GM19468 (cell line): ENCODE data around the gene DENND6B.
"Not testable (repeated sequence)": the region's sequence is repeated elsewhere in the genome, so short reads cannot be mapped to it uniquely, and the experiment has no call there.

Experiments
- ATAC-seq: cut with Tn5 transposase; IDR thresholded peaks from one replicate; pipeline ENCODE4 v1.9.1; 2021; ENCODE audit warnings: mild to moderate bottlenecking, moderate library complexity, moderate number of reproducible peaks; ENCODE audit not compliant: unreplicated experiment; ENCODE audit errors: extremely low read depth

Gene DENND6B

DNA sequence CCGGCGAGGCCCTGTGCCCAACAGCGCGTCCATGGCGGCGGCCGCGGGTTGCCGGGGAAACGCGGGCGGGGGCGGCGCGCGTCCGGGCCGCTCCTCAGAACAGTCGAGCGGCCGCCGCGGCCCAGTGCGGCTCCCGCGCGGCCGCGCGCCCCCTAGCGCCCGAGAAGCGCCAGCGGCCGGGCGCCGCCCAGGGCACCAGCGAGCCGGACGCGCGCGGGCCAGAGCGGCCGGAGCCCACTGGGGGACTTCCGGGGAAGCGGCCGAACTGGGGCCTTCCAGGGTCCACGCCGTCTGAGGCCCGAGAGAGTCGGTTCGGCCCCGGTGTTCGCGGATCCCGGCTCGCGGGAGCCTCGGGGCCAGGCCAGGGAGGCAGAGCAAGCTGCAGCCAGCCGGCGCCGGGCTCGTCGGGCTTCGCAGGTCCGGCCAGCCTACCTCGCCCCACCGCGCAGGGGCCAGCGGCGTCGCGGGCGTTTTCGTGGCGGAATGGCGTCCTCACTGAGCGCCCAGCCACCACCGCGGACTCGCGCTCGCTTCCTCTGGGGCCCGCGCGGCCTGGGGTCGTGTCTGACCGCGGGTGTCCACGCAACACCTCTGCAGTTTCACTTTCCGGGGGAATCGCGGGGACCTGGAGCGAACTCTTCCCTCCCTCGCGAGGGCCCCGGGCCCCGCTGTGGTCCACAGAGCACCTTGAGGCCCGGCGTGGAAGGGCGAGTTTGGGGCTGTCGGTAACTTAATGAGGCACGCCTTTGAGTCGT lies at the start of gene DENND6B:
Gene DENND6B, minus strand, starts transcription at position 57 of the 755 bp plus-strand sequence. Its CDS starts 24 bp downstream, at position 33.
- peak; percentile 35 for ATAC-seq

GRCh38 chr22:50376085-50376651 lies 49.4 kb upstream of the DENND6B start:
- no peak for ATAC-seq

- no peak for ATAC-seq
Measured at GRCh38 chr22:50371101-50371648, 44.4 kb upstream of the DENND6B start.

DNA sequence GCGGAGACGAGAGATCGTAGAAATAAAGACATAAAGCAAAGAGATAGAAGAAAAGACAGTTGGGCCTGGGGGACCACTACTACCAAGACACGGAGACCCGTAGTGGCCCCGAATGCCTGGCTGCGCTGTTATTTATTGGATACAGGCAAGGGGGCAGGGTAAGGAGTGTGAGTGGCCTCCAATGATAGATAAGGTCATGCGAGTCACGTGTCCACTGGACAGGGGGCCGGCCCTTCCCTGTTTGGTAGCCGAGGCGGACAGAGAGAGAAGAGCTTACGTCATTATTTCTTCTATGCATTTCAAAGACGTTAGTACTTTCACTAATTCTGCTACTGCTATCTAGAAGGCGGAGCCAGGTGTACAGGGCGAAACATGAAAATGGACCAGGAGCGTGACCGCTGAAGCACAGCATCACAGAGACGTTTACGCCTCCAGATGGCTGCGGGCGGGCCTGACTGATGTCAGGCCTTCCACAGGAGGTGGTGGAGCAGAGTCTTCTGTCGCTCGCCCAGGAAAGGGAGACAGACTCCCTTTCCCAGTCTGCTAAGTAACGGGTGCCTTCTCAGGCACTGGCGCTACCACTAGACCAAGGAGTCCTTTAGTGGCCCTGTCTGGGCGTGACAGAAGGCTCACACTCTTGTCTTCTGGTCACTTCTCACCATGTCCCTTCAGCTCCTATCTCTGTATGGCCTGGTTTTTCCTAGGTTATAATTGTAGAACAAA lies 41.1 kb upstream of the DENND6B start:
- ATAC-seq = no peak

DNA sequence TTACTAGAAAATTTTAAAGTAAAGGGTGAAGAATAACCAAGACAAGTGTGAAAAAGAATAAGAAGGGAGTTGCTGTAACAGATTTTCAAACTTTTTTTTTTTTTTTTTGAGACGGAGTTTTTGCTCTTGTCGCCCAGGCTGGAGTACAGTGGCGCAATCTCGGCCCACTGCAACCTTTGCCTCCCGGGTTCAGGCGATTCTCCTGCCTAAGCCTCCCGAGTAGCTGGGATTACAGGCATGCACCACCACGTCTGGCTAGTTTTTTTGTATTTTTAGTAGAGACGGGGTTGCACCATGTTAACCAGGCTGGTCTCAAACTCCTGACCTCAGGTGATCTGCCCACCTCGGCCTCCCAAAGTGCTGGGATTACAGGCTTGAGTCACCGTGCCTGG lies 37.0 kb upstream of the DENND6B start:
- not testable (repeated sequence) for ATAC-seq

GRCh38 chr22:50363166-50363802 lies 36.5 kb upstream of the DENND6B start:
- ATAC-seq = no peak

- no peak for ATAC-seq
Measured at GRCh38 chr22:50361688-50362087, 34.9 kb upstream of the DENND6B start.

DNA sequence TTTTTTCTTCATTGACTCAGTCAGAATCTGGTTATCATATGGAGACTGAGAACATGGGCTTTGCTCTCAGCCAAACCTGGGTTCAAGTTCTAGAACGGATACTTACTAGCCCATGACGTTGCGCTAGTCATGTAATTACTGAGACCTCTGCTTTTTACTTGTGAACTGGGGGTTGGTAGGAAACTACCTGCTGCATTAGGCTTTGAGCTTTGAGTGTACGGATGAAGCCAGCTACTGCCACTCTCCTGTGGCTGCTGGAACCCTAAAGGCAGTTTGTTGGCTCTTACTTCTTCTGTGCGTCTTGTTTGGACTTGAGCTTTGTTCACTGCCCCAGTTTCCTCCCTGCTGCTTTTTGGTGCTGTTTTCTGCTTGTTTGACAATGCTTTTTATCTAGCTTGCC lies 34.4 kb upstream of the DENND6B start:
- ATAC-seq = no peak

- no peak for ATAC-seq
Measured at GRCh38 chr22:50360578-50360977, 33.8 kb upstream of the DENND6B start.

GRCh38 chr22:50357756-50358155 lies 30.9 kb upstream of the DENND6B start:
- ATAC-seq = no peak

DNA sequence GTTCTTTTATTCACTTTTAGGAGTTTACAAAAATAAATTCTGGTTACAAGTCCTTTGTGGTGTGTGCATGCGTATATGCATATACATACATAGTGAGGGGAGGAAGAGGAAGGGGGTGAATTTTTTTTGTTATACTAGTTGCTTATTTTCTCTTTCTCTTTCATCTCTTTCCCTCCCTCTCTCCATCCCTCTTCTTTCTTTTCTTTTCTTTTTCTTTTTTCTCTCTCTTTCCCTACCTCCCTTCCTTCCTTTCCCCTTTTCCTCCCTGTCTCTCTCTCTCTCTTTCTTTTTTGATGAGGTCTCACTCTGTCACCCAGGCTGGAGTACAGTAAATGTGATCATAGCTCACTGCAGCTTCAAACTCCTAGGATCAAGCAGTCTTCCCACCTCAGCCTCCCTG lies 30.4 kb upstream of the DENND6B start:
- ATAC-seq = no peak

- no peak for ATAC-seq
Measured at GRCh38 chr22:50356186-50356585, 29.4 kb upstream of the DENND6B start.

GRCh38 chr22:50348058-50348457 lies 21.2 kb upstream of the DENND6B start:
- no peak for ATAC-seq

DNA sequence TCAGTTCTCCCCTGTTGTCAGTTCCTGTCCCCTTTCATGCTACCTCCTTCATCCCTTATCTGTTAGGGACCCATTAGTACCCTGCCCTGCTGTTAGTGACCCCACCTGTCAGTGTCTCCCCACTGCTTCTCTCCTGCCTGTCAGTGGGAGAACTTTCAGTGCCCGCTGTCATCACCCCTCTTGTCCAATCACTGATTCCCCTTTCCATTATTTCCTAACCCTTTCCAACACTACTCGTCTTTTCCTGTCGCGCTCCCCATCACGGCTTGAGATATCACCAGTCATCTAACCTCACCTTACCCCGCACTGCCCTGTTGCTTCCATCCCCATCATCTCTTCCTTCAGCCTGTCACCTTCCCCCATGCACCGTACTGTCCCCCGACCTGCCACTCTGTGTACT lies 20.3 kb upstream of the DENND6B start:
- no peak for ATAC-seq

- no peak for ATAC-seq
Measured at GRCh38 chr22:50346470-50346869, 19.7 kb upstream of the DENND6B start.

- ATAC-seq = no peak
Measured at GRCh38 chr22:50343541-50343935, 16.7 kb upstream of the DENND6B start.

DNA sequence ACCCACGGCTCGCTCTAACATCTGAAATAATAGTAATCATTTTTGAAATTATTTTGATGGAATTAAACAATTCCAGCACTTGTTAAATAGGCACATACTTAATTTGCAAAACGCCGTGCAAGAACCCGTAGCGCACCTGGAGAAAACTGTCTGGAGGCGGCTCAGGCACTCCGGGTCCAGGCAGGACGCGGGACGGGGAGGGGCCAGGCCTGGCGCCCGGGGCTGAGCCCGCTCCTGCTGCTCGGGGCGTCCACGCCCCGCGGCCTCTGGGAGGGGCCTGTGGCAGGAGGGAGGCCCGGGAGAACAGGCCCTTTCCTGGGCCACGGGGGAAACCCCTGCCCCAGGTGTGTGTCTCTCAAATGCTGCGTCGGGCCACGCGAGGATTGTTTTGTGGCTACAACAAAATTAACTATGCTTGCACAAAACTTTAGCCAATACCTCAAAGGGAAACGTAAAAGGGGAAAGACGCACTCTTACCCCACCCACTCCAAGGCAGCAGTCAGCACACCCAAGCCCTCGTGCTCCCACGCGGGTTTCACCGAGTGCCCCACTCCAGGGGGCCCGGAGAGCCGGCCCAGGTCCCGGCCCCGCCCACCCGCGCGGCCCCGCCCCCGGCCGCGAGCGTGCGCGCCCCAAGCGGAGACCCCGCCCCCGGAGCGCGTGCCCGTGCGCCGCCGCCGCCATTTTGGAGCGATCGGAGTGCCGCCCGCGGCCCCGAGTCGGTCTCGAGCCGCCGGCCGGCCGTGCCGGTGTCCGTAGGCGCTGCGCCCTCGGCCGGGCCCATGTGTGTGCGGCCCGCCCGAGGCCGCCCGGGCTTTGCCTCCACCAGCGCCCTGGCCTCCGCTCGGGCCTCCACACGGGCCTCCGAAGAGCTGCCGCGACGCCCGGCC lies 16.1 kb upstream of the DENND6B start, which contains the start of gene PPP6R2:
Gene PPP6R2, plus strand, starts transcription at position 677 of the 890 bp plus-strand sequence. CDS start 50,582 bp downstream, outside the sequence.
- ATAC-seq = peak; percentile 38

DNA sequence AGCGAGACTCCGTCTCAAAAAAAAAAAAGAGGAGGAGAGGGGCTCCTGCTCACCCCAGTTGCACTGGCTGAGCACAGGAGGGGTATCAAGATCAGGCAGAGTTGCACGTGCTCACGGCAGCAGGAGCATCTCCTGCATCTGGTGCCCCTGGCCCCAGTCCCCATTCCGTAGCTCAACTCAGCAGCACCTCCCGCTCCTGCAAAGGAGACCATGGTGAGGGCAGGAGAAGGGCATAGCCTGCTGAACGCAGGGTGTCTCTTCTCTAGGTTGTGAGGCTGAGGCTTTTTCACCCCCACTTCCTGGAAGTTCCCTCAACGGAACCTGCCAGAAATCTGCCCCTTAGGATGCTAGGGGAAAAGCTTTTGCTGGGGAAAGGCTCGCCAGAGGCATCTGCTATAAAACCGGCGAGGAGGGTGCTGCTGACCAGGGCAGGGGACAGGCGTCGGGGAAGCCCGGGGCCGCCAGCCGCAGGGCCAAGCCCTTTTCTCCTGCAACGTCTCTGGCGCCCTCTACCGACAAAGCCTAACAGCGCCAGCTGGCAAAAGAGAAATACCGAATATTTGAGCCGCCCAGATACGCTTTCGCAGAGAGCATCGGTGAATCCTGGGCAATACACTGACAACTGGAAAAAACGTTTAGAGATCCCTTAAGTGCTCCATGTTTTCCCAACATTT lies 15.3 kb upstream of the DENND6B start:
- no peak for ATAC-seq
